ENCODE measurements around the gene TM9SF3. TPM values are rescaled to one million over a fixed set of nuclear protein-coding genes. Genes with fewer than 3 reads are reported as not detected.

TM9SF3 gene
- total and polyA plus RNA-seq, 2 experiments from 2014 or later = 37.3 to 72.5 TPM

GRCh38 chr10:96560489-96560888, 26.3 kb downstream of the TM9SF3 start:
- H3K36me3 Mint-ChIP-seq (ENCODE audit: low read depth) = peaks cover 31% of the 10 kb centered on the region
- no peaks in the 10 kb centered on the region for H3K9me2 ChIP-seq (ENCODE audit: insufficient read depth)
- no peaks in the 10 kb centered on the region for H3K9me3 Mint-ChIP-seq
- H4K20me1 ChIP-seq (replicated peaks; ENCODE audit: insufficient read depth) = peaks cover 10% of the 10 kb centered on the region
- no peak overlapping the region for H3K4me3 Mint-ChIP-seq
- no peak for DNase-seq (ENCODE audit: low spot score)
- no peak for TF ChIP-seq NANOG (IDR thresholded peaks at IDR 0.05; ENCODE audit: borderline replicate concordance)
- no peak for TF ChIP-seq EZH2 (IDR thresholded peaks at IDR 0.05; ENCODE audit: low read depth, unreplicated experiment)
- TF ChIP-seq CREB1 (CRISPR knock-in tag; IDR thresholded peaks at IDR 0.05; ENCODE audit: low read depth) = no peak
- no peak for TF ChIP-seq ETS1 (IDR thresholded peaks at IDR 0.05)
- no peak for TF ChIP-seq ZNF114 (CRISPR knock-in tag; IDR thresholded peaks at IDR 0.05)
- TF ChIP-seq, protein P1, sequence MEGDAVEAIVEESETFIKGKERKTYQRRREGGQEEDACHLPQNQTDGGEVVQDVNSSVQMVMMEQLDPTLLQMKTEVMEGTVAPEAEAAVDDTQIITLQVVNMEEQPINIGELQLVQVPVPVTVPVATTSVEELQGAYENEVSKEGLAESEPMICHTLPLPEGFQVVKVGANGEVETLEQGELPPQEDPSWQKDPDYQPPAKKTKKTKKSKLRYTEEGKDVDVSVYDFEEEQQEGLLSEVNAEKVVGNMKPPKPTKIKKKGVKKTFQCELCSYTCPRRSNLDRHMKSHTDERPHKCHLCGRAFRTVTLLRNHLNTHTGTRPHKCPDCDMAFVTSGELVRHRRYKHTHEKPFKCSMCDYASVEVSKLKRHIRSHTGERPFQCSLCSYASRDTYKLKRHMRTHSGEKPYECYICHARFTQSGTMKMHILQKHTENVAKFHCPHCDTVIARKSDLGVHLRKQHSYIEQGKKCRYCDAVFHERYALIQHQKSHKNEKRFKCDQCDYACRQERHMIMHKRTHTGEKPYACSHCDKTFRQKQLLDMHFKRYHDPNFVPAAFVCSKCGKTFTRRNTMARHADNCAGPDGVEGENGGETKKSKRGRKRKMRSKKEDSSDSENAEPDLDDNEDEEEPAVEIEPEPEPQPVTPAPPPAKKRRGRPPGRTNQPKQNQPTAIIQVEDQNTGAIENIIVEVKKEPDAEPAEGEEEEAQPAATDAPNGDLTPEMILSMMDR (conservative IDR thresholded peaks at IDR 0.05; ENCODE audit: low read depth in 2 of 2) = no peak
- no peak for TF ChIP-seq ZNF331 (CRISPR knock-in tag; IDR thresholded peaks at IDR 0.05; ENCODE audit: low read depth)
- no peak for TF ChIP-seq POLR2AphosphoS5 (IDR thresholded peaks at IDR 0.05; ENCODE audit: low read depth)
- TF ChIP-seq JUNB (IDR thresholded peaks at IDR 0.05; ENCODE audit: unreplicated experiment) = no peak
- no peak for TF ChIP-seq STAT1 (IDR thresholded peaks at IDR 0.05; ENCODE audit: unreplicated experiment)
- TF ChIP-seq, protein P2, sequence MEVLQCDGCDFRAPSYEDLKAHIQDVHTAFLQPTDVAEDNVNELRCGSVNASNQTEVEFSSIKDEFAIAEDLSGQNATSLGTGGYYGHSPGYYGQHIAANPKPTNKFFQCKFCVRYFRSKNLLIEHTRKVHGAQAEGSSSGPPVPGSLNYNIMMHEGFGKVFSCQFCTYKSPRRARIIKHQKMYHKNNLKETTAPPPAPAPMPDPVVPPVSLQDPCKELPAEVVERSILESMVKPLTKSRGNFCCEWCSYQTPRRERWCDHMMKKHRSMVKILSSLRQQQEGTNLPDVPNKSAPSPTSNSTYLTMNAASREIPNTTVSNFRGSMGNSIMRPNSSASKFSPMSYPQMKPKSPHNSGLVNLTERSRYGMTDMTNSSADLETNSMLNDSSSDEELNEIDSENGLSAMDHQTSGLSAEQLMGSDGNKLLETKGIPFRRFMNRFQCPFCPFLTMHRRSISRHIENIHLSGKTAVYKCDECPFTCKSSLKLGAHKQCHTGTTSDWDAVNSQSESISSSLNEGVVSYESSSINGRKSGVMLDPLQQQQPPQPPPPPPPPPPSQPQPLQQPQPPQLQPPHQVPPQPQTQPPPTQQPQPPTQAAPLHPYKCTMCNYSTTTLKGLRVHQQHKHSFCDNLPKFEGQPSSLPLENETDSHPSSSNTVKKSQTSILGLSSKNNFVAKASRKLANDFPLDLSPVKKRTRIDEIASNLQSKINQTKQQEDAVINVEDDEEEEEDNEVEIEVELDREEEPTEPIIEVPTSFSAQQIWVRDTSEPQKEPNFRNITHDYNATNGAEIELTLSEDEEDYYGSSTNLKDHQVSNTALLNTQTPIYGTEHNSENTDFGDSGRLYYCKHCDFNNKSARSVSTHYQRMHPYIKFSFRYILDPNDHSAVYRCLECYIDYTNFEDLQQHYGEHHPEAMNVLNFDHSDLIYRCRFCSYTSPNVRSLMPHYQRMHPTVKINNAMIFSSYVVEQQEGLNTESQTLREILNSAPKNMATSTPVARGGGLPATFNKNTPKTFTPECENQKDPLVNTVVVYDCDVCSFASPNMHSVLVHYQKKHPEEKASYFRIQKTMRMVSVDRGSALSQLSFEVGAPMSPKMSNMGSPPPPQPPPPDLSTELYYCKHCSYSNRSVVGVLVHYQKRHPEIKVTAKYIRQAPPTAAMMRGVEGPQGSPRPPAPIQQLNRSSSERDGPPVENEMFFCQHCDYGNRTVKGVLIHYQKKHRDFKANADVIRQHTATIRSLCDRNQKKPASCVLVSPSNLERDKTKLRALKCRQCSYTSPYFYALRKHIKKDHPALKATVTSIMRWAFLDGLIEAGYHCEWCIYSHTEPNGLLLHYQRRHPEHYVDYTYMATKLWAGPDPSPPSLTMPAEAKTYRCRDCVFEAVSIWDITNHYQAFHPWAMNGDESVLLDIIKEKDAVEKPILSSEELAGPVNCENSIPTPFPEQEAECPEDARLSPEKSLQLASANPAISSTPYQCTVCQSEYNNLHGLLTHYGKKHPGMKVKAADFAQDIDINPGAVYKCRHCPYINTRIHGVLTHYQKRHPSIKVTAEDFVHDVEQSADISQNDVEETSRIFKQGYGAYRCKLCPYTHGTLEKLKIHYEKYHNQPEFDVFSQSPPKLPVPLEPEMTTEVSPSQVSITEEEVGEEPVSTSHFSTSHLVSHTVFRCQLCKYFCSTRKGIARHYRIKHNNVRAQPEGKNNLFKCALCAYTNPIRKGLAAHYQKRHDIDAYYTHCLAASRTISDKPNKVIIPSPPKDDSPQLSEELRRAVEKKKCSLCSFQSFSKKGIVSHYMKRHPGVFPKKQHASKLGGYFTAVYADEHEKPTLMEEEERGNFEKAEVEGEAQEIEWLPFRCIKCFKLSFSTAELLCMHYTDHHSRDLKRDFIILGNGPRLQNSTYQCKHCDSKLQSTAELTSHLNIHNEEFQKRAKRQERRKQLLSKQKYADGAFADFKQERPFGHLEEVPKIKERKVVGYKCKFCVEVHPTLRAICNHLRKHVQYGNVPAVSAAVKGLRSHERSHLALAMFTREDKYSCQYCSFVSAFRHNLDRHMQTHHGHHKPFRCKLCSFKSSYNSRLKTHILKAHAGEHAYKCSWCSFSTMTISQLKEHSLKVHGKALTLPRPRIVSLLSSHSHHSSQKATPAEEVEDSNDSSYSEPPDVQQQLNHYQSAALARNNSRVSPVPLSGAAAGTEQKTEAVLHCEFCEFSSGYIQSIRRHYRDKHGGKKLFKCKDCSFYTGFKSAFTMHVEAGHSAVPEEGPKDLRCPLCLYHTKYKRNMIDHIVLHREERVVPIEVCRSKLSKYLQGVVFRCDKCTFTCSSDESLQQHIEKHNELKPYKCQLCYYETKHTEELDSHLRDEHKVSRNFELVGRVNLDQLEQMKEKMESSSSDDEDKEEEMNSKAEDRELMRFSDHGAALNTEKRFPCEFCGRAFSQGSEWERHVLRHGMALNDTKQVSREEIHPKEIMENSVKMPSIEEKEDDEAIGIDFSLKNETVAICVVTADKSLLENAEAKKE (CRISPR knock-in tag; IDR thresholded peaks at IDR 0.05) = no peak
- no peak for TF ChIP-seq REST (IDR thresholded peaks at IDR 0.05; ENCODE audit: unreplicated experiment)
- TF ChIP-seq EZH2phosphoT487 (IDR thresholded peaks at IDR 0.05; ENCODE audit: unreplicated experiment) = no peak
- no peaks in the 10 kb centered on the region for H3F3A ChIP-seq (replicated peaks; ENCODE audit: low read depth)
- ATAC-seq = no peak
- H3K27me3 Mint-ChIP-seq (ENCODE audit: insufficient read depth, low read depth, poor library complexity) = peaks cover 2% of the 10 kb centered on the region
- no peaks in the 10 kb centered on the region; the same call in 1 of the 2 replicates for H3K4me1 ChIP-seq (ENCODE audit: insufficient read depth)
- no peaks in the 10 kb centered on the region for H3K27me3 ChIP-seq (ENCODE audit: insufficient read depth)
- no peak overlapping the region for H3K27ac Mint-ChIP-seq
- no peak overlapping the region for H2AFZ ChIP-seq
- H3K4me1 Mint-ChIP-seq = no peaks in the 10 kb centered on the region; the same call in 2 of the 3 replicates
- no peak overlapping the region for H3K4me2 ChIP-seq
- H3K79me2 ChIP-seq (replicated peaks; ENCODE audit: insufficient read depth) = peaks cover 23% of the 10 kb centered on the region
- H3K4me3 ChIP-seq = no peak overlapping the region
- no peak overlapping the region for H3K27ac ChIP-seq (ENCODE audit: low read depth)
- H3K36me3 ChIP-seq (ENCODE audit: insufficient read depth) = peaks cover 4% of the 10 kb centered on the region; the same call in 1 of the 2 replicates

Measured in GM23338 (cell line).